ENCODE results near the gene BGLAP. TPM values are rescaled to one million over a fixed set of nuclear protein-coding genes. Genes with fewer than 3 reads are reported as not detected.

The BGLAP gene
- total RNA-seq: 0.16 TPM in 1 of 2 replicates, not detected in the other

GRCh38 chr1:156241926-156242325 lies at the start of gene BGLAP:
Gene BGLAP (plus strand): TSS chr1:156242184. CDS start chr1:156242232, 48 bp downstream.

GRCh38 chr1:156193488-156194299 lies 48.3 kb upstream of the BGLAP start, which contains the start of gene SLC25A44:
Gene SLC25A44 (plus strand): TSS chr1:156194104. CDS start chr1:156199848, 5,744 bp downstream.

GRCh38 chr1:156212833-156213643 lies 28.9 kb upstream of the BGLAP start, which contains the start of gene PMF1:
Gene PMF1 (plus strand): TSS chr1:156213007. CDS start chr1:156213016, 9 bp downstream.

GRCh38 chr1:156247460-156248322 lies 5.7 kb downstream of the BGLAP start, which contains the start of gene PAQR6:
Gene PAQR6 (minus strand): TSS chr1:156248056. CDS start chr1:156246731, 1,325 bp downstream.

GRCh38 chr1:156282479-156283222 lies 40.7 kb downstream of the BGLAP start, which contains the start of gene SMG5:
Gene SMG5 (minus strand): TSS chr1:156282825. CDS start chr1:156282680, 145 bp downstream.

GRCh38 chr1:156284112-156284511 lies 42.1 kb downstream of the BGLAP start, which contains the start of gene TMEM79:
Gene TMEM79 (plus strand): TSS chr1:156284325. CDS start chr1:156285227, 902 bp downstream.

Small RNAs within 50 kb of the gene (small RNA-seq; reads per million reads assigned to genes)
- gene RF00568: not detected

Other genes with a start within 250 kb of the BGLAP start
- gene SSR2, start 221.2 kb upstream of the BGLAP start, total RNA-seq: 338 and 351 TPM in 2 replicates
- gene UBQLN4, start 188.4 kb upstream of the BGLAP start, total RNA-seq: 12.5 and 14.1 TPM in 2 replicates
- 24.8 and 27.1 TPM in 2 replicates for gene LAMTOR2, start 187.4 kb upstream of the BGLAP start, total RNA-seq
- gene RAB25, start 181.0 kb upstream of the BGLAP start, total RNA-seq: not detected in 2 replicates
- gene MEX3A, start 159.7 kb upstream of the BGLAP start, total RNA-seq: 0.65 and 1.1 TPM in 2 replicates
- 1,347 and 1,795 TPM in 2 replicates for gene LMNA, start 127.5 kb upstream of the BGLAP start, total RNA-seq
- gene SEMA4A, start 88.6 kb upstream of the BGLAP start, total RNA-seq: 0.97 and 3.2 TPM in 2 replicates
- 15.9 and 22.9 TPM in 2 replicates for gene SLC25A44, start 48.1 kb upstream of the BGLAP start, total RNA-seq
- gene PMF1, start 29.2 kb upstream of the BGLAP start, total RNA-seq: 27.0 and 27.7 TPM in 2 replicates
- gene PAQR6, start 5.9 kb downstream of the BGLAP start, total RNA-seq: 0.49 and 0.65 TPM in 2 replicates
- 60.4 and 72.7 TPM in 2 replicates for gene SMG5, start 40.6 kb downstream of the BGLAP start, total RNA-seq
- gene TMEM79, start 42.1 kb downstream of the BGLAP start, total RNA-seq: 0.61 and 0.81 TPM in 2 replicates
- gene GLMP, start 53.5 kb downstream of the BGLAP start, total RNA-seq: 81.5 and 85.2 TPM in 2 replicates
- gene VHLL, start 57.1 kb downstream of the BGLAP start, total RNA-seq: not detected in 2 replicates
- 191 and 238 TPM in 2 replicates for gene CCT3, start 96.1 kb downstream of the BGLAP start, total RNA-seq
- gene TSACC, start 96.3 kb downstream of the BGLAP start, total RNA-seq: 0.36 TPM in 1 of 2 replicates, not detected in the other
- gene RHBG, start 127.0 kb downstream of the BGLAP start, total RNA-seq: not detected in 2 replicates

All from hair follicle dermal papilla cell (primary cell).